A549 (cell line): ENCODE data around the gene LSM11.

ENCODE experiments used
- CBX8 ChIP-seq: fragments of 200-600 bp; sonication (generic); IDR thresholded peaks from 2 replicates; pipeline ENCODE4 v1.6.1; 2016
- CHD2 ChIP-seq: fragments of 150-350 bp; IDR thresholded peaks from 2 replicates; pipeline ENCODE4 v1.6.1; 2014; ENCODE audit warnings: low read length; ENCODE audit not compliant: partially characterized antibody
- EHMT2 ChIP-seq: fragments of 200-600 bp; sonication (generic); IDR thresholded peaks from 2 replicates; pipeline ENCODE4 v1.6.1; 2016; ENCODE audit warnings: antibody characterized with exemption, low read depth, mild to moderate bottlenecking, moderate library complexity
- EP300 ChIP-seq, 2 experiments: fragments of >200 bp; sonication (Bioruptor Twin); formaldehyde crosslinking; IDR thresholded peaks; 2 replicates in 1 of 2; 3 replicates in 1 of 2; pipeline ENCODE4 v1.6.1; 2016 to 2017
- HOXA7 ChIP-seq: fragments of 250-450 bp; sonication (Bioruptor Pico); IDR thresholded peaks from 2 replicates; pipeline ENCODE4 v1.5.0; 2020; ENCODE audit warnings: mild to moderate bottlenecking, moderate library complexity
- POLR2A ChIP-seq: IDR thresholded peaks from 2 replicates; pipeline ENCODE4 v1.6.1; 2012; ENCODE audit warnings: mild to moderate bottlenecking, low read length
- RFX5 ChIP-seq: fragments of 450-650 bp; IDR thresholded peaks from 2 replicates; pipeline ENCODE4 v1.7.1; 2014; ENCODE audit warnings: antibody characterized with exemption, mild to moderate bottlenecking, moderate library complexity
- SMC3 ChIP-seq: fragments of >200 bp; sonication (Bioruptor Twin); formaldehyde crosslinking; IDR thresholded peaks from 3 replicates; pipeline ENCODE4 v1.6.1; 2018; ENCODE audit warnings: inconsistent platforms
- ZFP36 ChIP-seq: fragments of 450-650 bp; IDR thresholded peaks from 2 replicates; pipeline ENCODE4 v1.6.1; 2014; ENCODE audit warnings: borderline replicate concordance; ENCODE audit not compliant: partially characterized antibody
- TF ChIP-seq, protein P1 (sequence below): fragments of >200 bp; sonication (Bioruptor Twin); formaldehyde crosslinking; IDR thresholded peaks from 3 replicates; pipeline ENCODE4 v1.5.1; 2016
- TF ChIP-seq, protein P2 (sequence below): fragments of 450-650 bp; IDR thresholded peaks from 2 replicates; pipeline ENCODE4 v1.6.1; 2014; ENCODE audit warnings: antibody characterized with exemption

DNA sequence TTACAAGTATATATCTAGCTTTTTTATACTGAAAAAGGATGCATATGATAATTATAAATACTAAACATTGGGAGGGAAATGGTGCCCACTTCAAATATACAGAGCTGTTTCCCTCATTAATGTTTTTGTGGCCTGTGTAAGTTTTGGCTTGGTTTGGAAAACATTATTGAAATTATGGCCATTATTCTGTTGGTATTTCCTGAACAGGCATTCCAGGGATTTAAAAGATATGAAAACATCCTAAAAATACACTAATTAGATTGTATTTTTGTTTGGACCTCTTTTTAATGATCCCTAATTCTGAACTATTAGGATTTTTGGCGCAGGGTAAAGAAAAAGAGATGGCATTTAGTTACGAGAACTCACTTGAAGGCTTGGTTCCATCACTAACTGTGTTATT lies 64.5 kb downstream of the LSM11 start:
- no peak for TF ChIP-seq ZFP36
- no peak for TF ChIP-seq EP300 (IDR thresholded peaks at IDR 0.05)
- no peak for TF ChIP-seq EHMT2
- TF ChIP-seq, protein P1, sequence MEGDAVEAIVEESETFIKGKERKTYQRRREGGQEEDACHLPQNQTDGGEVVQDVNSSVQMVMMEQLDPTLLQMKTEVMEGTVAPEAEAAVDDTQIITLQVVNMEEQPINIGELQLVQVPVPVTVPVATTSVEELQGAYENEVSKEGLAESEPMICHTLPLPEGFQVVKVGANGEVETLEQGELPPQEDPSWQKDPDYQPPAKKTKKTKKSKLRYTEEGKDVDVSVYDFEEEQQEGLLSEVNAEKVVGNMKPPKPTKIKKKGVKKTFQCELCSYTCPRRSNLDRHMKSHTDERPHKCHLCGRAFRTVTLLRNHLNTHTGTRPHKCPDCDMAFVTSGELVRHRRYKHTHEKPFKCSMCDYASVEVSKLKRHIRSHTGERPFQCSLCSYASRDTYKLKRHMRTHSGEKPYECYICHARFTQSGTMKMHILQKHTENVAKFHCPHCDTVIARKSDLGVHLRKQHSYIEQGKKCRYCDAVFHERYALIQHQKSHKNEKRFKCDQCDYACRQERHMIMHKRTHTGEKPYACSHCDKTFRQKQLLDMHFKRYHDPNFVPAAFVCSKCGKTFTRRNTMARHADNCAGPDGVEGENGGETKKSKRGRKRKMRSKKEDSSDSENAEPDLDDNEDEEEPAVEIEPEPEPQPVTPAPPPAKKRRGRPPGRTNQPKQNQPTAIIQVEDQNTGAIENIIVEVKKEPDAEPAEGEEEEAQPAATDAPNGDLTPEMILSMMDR: no peak
- no peak for TF ChIP-seq POLR2A
- no peak for TF ChIP-seq SMC3
- TF ChIP-seq CBX8: no peak
- no peak for TF ChIP-seq RFX5
- no peak for TF ChIP-seq HOXA7
- TF ChIP-seq, protein P2, sequence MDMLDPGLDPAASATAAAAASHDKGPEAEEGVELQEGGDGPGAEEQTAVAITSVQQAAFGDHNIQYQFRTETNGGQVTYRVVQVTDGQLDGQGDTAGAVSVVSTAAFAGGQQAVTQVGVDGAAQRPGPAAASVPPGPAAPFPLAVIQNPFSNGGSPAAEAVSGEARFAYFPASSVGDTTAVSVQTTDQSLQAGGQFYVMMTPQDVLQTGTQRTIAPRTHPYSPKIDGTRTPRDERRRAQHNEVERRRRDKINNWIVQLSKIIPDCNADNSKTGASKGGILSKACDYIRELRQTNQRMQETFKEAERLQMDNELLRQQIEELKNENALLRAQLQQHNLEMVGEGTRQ: no peak
- TF ChIP-seq CHD2: no peak
